Panc1 (cell line): ENCODE results near the gene ZSCAN18. TPM values are rescaled to one million over a fixed set of nuclear protein-coding genes. Genes with fewer than 3 reads are reported as not detected.

ENCODE experiments used
- ATAC-seq: fragments of 200-7000 bp; cut with Tn5 transposase; 2 replicates; pipeline ENCODE4 v1.9.1; 2020; ENCODE audit warnings: mild to moderate bottlenecking, moderate library complexity
- BruUV-seq: library from RNA; stranded (reverse); fragments of 400-500 nt; replicated peaks from 2 replicates; lab custom pipeline; 2021; lab: Mats Ljungman, UMichigan
- CTCF ChIA-PET: fragments of 300-600 bp; sonication (Branson Sonifier 250); formaldehyde crosslinking; loops from one replicate; lab custom pipeline; 2022; ENCODE audit warnings: antibody characterized with exemption; lab: Charles Lee
- POLR2A ChIA-PET: fragments of 300-600 bp; sonication (Branson Sonifier 250); formaldehyde crosslinking; loops from one replicate; lab custom pipeline; 2022; ENCODE audit warnings: antibody characterized with exemption; lab: Charles Lee
- DNase-seq: peaks from one replicate; pipeline ENCODE4 v3.0.0-alpha.2; 2010; ENCODE audit warnings: low read depth, low spot score
- H3K27ac ChIP-seq: 2 replicates; pipeline ENCODE4 v1.5.1; 2011; ENCODE audit warnings: mild to moderate bottlenecking, low read length, inconsistent platforms
- H3K27me3 ChIP-seq: fragments of 200-500 bp; sonication (Bioruptor generic); 2 replicates; pipeline ENCODE4 v1.6.0; 2014; ENCODE audit warnings: low read length, inconsistent platforms; ENCODE audit not compliant: control insufficient read depth, insufficient read depth
- H3K36me3 ChIP-seq: fragments of 200-500 bp; sonication (Bioruptor generic); 2 replicates; pipeline ENCODE4 v1.5.1; 2014; ENCODE audit warnings: inconsistent platforms, mild to moderate bottlenecking, low read length, moderate library complexity; ENCODE audit not compliant: control insufficient read depth, insufficient read depth
- H3K4me1 ChIP-seq: 2 replicates; pipeline ENCODE4 v1.5.1; 2011; ENCODE audit warnings: inconsistent platforms, mild to moderate bottlenecking, low read length, moderate library complexity; ENCODE audit not compliant: control insufficient read depth, insufficient read depth
- H3K4me3 ChIP-seq, 2 experiments: 2 replicates each; pipeline ENCODE4 v1.5.1; 2011 to 2012; ENCODE audit warnings: low read depth in 2 of 2, low read length in 2 of 2, mild to moderate bottlenecking in 2 of 2, inconsistent platforms in 1 of 2, moderate library complexity in 1 of 2
- H3K9me3 ChIP-seq: fragments of 200-500 bp; sonication (Bioruptor generic); 2 replicates; pipeline ENCODE4 v1.5.1; 2014; ENCODE audit warnings: low read depth, mild to moderate bottlenecking, inconsistent platforms, low read length, moderate library complexity; ENCODE audit not compliant: control insufficient read depth, insufficient read depth
- CTCF ChIP-seq: fragments of 450-650 bp; IDR thresholded peaks from 2 replicates; pipeline ENCODE4 v1.5.1; 2017; ENCODE audit warnings: mild to moderate bottlenecking
- POLR2AphosphoS5 ChIP-seq: IDR thresholded peaks from 2 replicates; pipeline ENCODE4 v1.6.1; 2012; ENCODE audit warnings: mild to moderate bottlenecking, low read depth, low read length, moderate library complexity
- REST ChIP-seq, 2 experiments: IDR thresholded peaks; 2 replicates each; pipeline ENCODE4 v1.6.1; 2011 to 2012; ENCODE audit warnings: low read depth in 2 of 2, control low read depth in 1 of 2, low read length in 1 of 2, mild to moderate bottlenecking in 1 of 2, moderate library complexity in 1 of 2; ENCODE audit not compliant: insufficient read depth in 1 of 2
- SIN3A ChIP-seq: IDR thresholded peaks from 2 replicates; pipeline ENCODE4 v1.6.1; 2012; ENCODE audit warnings: low read depth, mild to moderate bottlenecking, low read length, moderate library complexity, borderline replicate concordance; ENCODE audit not compliant: insufficient read depth
- TCF7L2 ChIP-seq: IDR thresholded peaks from 2 replicates; pipeline ENCODE4 v1.6.1; 2011; ENCODE audit warnings: mild to moderate bottlenecking, low read depth, low read length, inconsistent platforms
- in situ Hi-C: cut with HindIII; loops from 2 replicates; pipeline ENCODE4 v1.10.0; 2016; ENCODE audit warnings: low sequenced_read_pairs, low pct_unique_long_range_greater_than_20kb
- intact Hi-C: fragments of 100-400 bp; cut with micrococcal nuclease; formaldehyde crosslinking; loops from one replicate; pipeline ENCODE4 v1.10.0; 2022; ENCODE audit not compliant: unreplicated experiment
- total RNA-seq: library from RNA; stranded (reverse); gene quantifications from one replicate; pipeline ENCODE4 v1.2.1, GENCODE V29; 2021; ENCODE audit not compliant: unreplicated experiment

Gene ZSCAN18
- total RNA-seq, 1 experiment from 2014 or later = not detected

- no peaks in the 10 kb centered on the region for H3K36me3 ChIP-seq
- POLR2A ChIA-PET = no interaction called here
- in situ Hi-C loops = no loop called here
- TF ChIP-seq CTCF (no peak), POLR2AphosphoS5 (no peak), SIN3A (no peak), TCF7L2 (no peak), REST (IDR thresholded peaks at IDR 0.05; ENCODE audit: insufficient read depth in 1 of 2, low read depth in 2 of 2, low read length in 1 of 2) (no peak)
- intact Hi-C loops = no loop called here
- H3K4me1 ChIP-seq = no peaks in the 10 kb centered on the region
- no peak for DNase-seq
- no peaks in the 10 kb centered on the region for H3K27me3 ChIP-seq
- CTCF ChIA-PET = no interaction called here
- H3K4me3 ChIP-seq = no peak overlapping the region
- ATAC-seq = no peak
- BruUV-seq = no TSS peak
- peaks cover 39% of the 10 kb centered on the region; the same call in 1 of the 2 replicates for H3K9me3 ChIP-seq
- no peak overlapping the region for H3K27ac ChIP-seq
These were observed 30.7 kb downstream of the ZSCAN18 start for GRCh38 chr19:58067240-58067912.

- in situ Hi-C loops = no loop called here
These were observed 34.3 kb downstream of the ZSCAN18 start for GRCh38 chr19:58063712-58064111.

More at GRCh38 chr19:58063712-58064111, 34.3 kb downstream of the ZSCAN18 start:
- no peaks in the 10 kb centered on the region for H3K27me3 ChIP-seq
- no peak overlapping the region for H3K4me3 ChIP-seq
- H3K27ac ChIP-seq = no peak overlapping the region
- DNase-seq = no peak
- no TSS peak for BruUV-seq
- intact Hi-C loops = no loop called here
- no peak for TF ChIP-seq CTCF
- TF ChIP-seq TCF7L2 = no peak
- no peak for TF ChIP-seq REST (IDR thresholded peaks at IDR 0.05; ENCODE audit: insufficient read depth in 1 of 2, low read depth in 2 of 2, low read length in 1 of 2)
- no peak for TF ChIP-seq POLR2AphosphoS5
- no peak for TF ChIP-seq SIN3A
- ChIA-PET POLR2A (no interaction called here), CTCF (no interaction called here)
- no peak for ATAC-seq
- H3K9me3 ChIP-seq = peaks cover 31% of the 10 kb centered on the region; the same call in 1 of the 2 replicates
- H3K36me3 ChIP-seq = no peaks in the 10 kb centered on the region
- H3K4me1 ChIP-seq = no peaks in the 10 kb centered on the region
